Stimulated activated CD4-positive, alpha-beta T cell treated with anti-CD3 and anti-CD28 coated beads, TNF-alpha, amount 100 ng/mL, for 1 hour (primary cell): ENCODE data around the gene INPP5K.
"Not testable (repeated sequence)": the region's sequence is repeated elsewhere in the genome, so short reads cannot be mapped to it uniquely, and the experiment has no call there.

ENCODE experiments used
- DNase-seq, 3 donors: peaks; one replicate each; pipeline ENCODE4 v3.0.0-alpha.2; 2020; ENCODE audit warnings: low read depth in 3 of 3, low spot score in 1 of 3

The INPP5K gene

GRCh38 chr17:1467898-1468492, 48.4 kb downstream of the INPP5K start:
- no peak for DNase-seq

GRCh38 chr17:1467258-1467657, 49.2 kb downstream of the INPP5K start:
- DNase-seq: no peak

GRCh38 chr17:1464186-1464585, 52.2 kb downstream of the INPP5K start:
- no peak for DNase-seq

GRCh38 chr17:1462164-1463112, 54.0 kb downstream of the INPP5K start:
- no peak for DNase-seq

- no peak for DNase-seq
Observed at GRCh38 chr17:1461198-1461944, 55.0 kb downstream of the INPP5K start.

- no peak for DNase-seq
Observed at GRCh38 chr17:1460233-1460632, 56.2 kb downstream of the INPP5K start.

- peak; percentile 97 to 98 (median 98) for DNase-seq
Observed at GRCh38 chr17:1455797-1456599, 60.4 kb downstream of the INPP5K start, which contains the start of gene CRK. CRK (minus strand) TSS chr17:1456232; CDS start chr17:1456117, 115 bp downstream.

GRCh38 chr17:1455291-1455796, 61.1 kb downstream of the INPP5K start:
- DNase-seq: no peak

- DNase-seq: no peak
Observed at GRCh38 chr17:1454541-1454940, 61.9 kb downstream of the INPP5K start.

GRCh38 chr17:1453694-1454093, 62.7 kb downstream of the INPP5K start:
- not testable (repeated sequence) for DNase-seq

GRCh38 chr17:1452836-1453235, 63.6 kb downstream of the INPP5K start:
- no peak for DNase-seq

GRCh38 chr17:1450261-1450660, 66.2 kb downstream of the INPP5K start:
- DNase-seq: not testable (repeated sequence)

- DNase-seq: no peak
Observed at GRCh38 chr17:1449412-1449967, 66.9 kb downstream of the INPP5K start.

- no peak for DNase-seq
Observed at GRCh38 chr17:1447052-1447451, 69.4 kb downstream of the INPP5K start.

- no peak for DNase-seq
Observed at GRCh38 chr17:1446201-1446600, 70.2 kb downstream of the INPP5K start.

- DNase-seq: not testable (repeated sequence)
Observed at GRCh38 chr17:1445695-1446094, 70.7 kb downstream of the INPP5K start.
